Upper lobe of right lung (tissue), 1 donor: ENCODE data around the gene GALP. TPM values are rescaled to one million over a fixed set of nuclear protein-coding genes. Genes with fewer than 3 reads are reported as not detected.

Source experiments
- ATAC-seq: fragments of 200-7000 bp; cut with Tn5 transposase; one replicate; pipeline ENCODE4 v1.9.1; 2020; ENCODE audit warnings: mild to moderate bottlenecking, moderate library complexity
- DNase-seq: peaks from one replicate; pipeline ENCODE4 v3.0.0-alpha.2; 2020
- H3K27ac ChIP-seq: fragments of 200-600 bp; one replicate; pipeline ENCODE4 v1.8.0; 2022
- H3K27me3 ChIP-seq: fragments of 200-600 bp; one replicate; pipeline ENCODE4 v1.8.0; 2022; ENCODE audit warnings: mild to moderate bottlenecking
- H3K36me3 ChIP-seq: fragments of 200-600 bp; one replicate; pipeline ENCODE4 v1.8.0; 2022
- H3K4me1 ChIP-seq: fragments of 200-600 bp; one replicate; pipeline ENCODE4 v1.8.0; 2022
- H3K4me3 ChIP-seq: fragments of 200-600 bp; one replicate; pipeline ENCODE4 v1.8.0; 2022; ENCODE audit warnings: mild to moderate bottlenecking
- H3K9me3 ChIP-seq: fragments of 200-600 bp; one replicate; pipeline ENCODE4 v1.8.0; 2022
- CTCF ChIP-seq: fragments of 200-600 bp; IDR thresholded peaks from one replicate; pipeline ENCODE4 v1.8.0; 2022; ENCODE audit warnings: antibody characterized with exemption
- intact Hi-C: fragments of 100-400 bp; cut with DNase I; formaldehyde crosslinking; loops from one replicate; pipeline ENCODE4 v1.11.0; 2022
- total RNA-seq: library from RNA; stranded (reverse); fragmentation: NEBNext Ultra II Directional; extraction: Animal tissue kit (Norgen Biotek cat#: 25700); gene quantifications from one replicate; pipeline ENCODE4 v1.2.1, GENCODE V29; 2021
- donor health status: DM: no; HTN: yes; CAD: no; lungs with severe emphysema.

The GALP gene
- total RNA-seq, 1 donor from 2014 or later, result not detected

- intact Hi-C loops, result no loop called here
- H3K36me3 ChIP-seq, result peaks cover 33% of the 10 kb centered on the region
Observed at GRCh38 chr19:56158170-56158757, 17.5 kb upstream of the GALP start.

DNA sequence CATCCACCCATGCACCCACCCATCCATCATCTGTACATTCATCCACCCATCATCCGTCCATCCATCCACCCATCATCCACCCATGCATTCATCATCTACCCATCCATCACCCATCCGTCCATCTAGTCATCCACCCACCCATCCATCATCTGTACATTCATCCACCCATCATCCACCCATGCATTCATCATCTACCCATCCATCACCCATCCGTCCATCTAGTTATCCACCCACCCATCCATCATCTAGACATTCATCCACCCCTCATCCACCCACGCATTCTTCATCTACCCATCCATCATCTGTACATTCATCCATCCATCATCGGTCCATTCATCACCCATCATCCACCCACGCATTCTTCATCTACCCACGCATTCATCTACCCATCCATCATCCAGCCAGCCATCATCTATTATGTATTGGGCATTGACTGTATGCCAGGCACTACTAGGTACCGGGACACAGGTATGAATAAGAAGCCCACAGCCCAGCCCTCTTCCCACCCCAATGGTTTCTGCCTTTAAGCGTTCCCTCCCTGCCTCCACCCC is 16.7 kb upstream of the GALP start:
- H3K4me3 ChIP-seq, result no peak overlapping the region
- H3K4me1 ChIP-seq, result no peaks in the 10 kb centered on the region
- no peaks in the 10 kb centered on the region for H3K27me3 ChIP-seq
- ATAC-seq, result no peak
- H3K9me3 ChIP-seq, result no peaks in the 10 kb centered on the region
- intact Hi-C loops, result no loop called here
- no peak for DNase-seq
- no peak overlapping the region for H3K27ac ChIP-seq
- TF ChIP-seq CTCF, result no peak
- peaks cover 33% of the 10 kb centered on the region for H3K36me3 ChIP-seq

More at GRCh38 chr19:56158170-56158757, 17.5 kb upstream of the GALP start:
- no peak for TF ChIP-seq CTCF
- no peak overlapping the region for H3K4me3 ChIP-seq
- H3K4me1 ChIP-seq, result no peaks in the 10 kb centered on the region
- ATAC-seq (no peak), DNase-seq (no peak)
- H3K27ac ChIP-seq, result no peak overlapping the region
- no peaks in the 10 kb centered on the region for H3K9me3 ChIP-seq
- no peaks in the 10 kb centered on the region for H3K27me3 ChIP-seq

GRCh38 chr19:56159622-56160271 is 16.1 kb upstream of the GALP start:
- ATAC-seq (no peak), DNase-seq (no peak)
- Histone ChIP-seq H3K4me3 (no peak overlapping the region), H3K27me3 (no peaks in the 10 kb centered on the region), H3K27ac (no peak overlapping the region), H3K36me3 (peaks cover 32% of the 10 kb centered on the region), H3K9me3 (no peaks in the 10 kb centered on the region), H3K4me1 (no peaks in the 10 kb centered on the region)
- intact Hi-C loops, result loop anchor here (10.0 kb wide), 1 partner anchor 45 kb away; no protein-coding TSS in a partner anchor
- no peak for TF ChIP-seq CTCF

DNA sequence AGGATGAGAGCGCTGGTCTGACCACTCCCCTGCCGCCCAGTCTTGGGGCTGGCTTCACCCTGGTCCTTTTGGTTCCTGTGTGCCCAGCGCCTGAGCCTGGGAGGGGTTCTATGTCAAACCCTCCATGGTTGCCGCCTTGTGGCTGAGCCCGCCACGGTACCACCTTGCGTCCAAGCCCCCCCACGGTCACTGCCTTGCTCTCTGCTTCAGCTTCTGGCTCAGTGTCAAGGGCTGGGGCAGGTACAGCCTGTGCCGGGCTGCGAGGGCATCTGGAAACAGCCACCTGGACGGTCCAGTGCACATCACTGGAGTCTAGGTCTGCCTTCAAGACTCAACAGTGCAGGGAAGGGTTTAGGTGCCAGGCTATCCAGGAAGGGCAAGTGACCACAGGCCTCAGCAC is 14.3 kb upstream of the GALP start:
- Histone ChIP-seq H3K36me3 (peaks cover 17% of the 10 kb centered on the region), H3K4me1 (no peaks in the 10 kb centered on the region), H3K27me3 (no peaks in the 10 kb centered on the region), H3K4me3 (no peak overlapping the region), H3K27ac (no peak overlapping the region), H3K9me3 (no peaks in the 10 kb centered on the region)
- TF ChIP-seq CTCF, result no peak
- intact Hi-C loops, result loop anchor here (10.0 kb wide), 1 partner anchor 47 kb away; no protein-coding TSS in a partner anchor
- DNase-seq (no peak), ATAC-seq (no peak)

- intact Hi-C loops, result loop anchor here (10.0 kb wide), 1 partner anchor 47 kb away; no protein-coding TSS in a partner anchor
- H3K36me3 ChIP-seq, result peaks cover 17% of the 10 kb centered on the region
- no peak for DNase-seq
- no peaks in the 10 kb centered on the region for H3K4me1 ChIP-seq
- no peaks in the 10 kb centered on the region for H3K27me3 ChIP-seq
- TF ChIP-seq CTCF, result no peak
- H3K4me3 ChIP-seq, result no peak overlapping the region
- H3K9me3 ChIP-seq, result no peaks in the 10 kb centered on the region
- H3K27ac ChIP-seq, result no peak overlapping the region
- ATAC-seq, result peak; percentile 10
Observed at GRCh38 chr19:56162258-56162657, 13.6 kb upstream of the GALP start.
